Kidney glomerular epithelial cell (primary cell): ENCODE results near the gene SP140.
"Not testable (repeated sequence)": the region's sequence is repeated elsewhere in the genome, so short reads cannot be mapped to it uniquely, and the experiment has no call there.

Source experiments
- DNase-seq: peaks from one replicate; lab custom pipeline; 2025; lab: John Stamatoyannopoulos, UW

The SP140 gene

GRCh38 chr2:230289311-230289710 is 63.8 kb downstream of the SP140 start:
- not testable (repeated sequence) for DNase-seq

- DNase-seq: no peak
Measured at GRCh38 chr2:230295192-230295591, 69.7 kb downstream of the SP140 start.

GRCh38 chr2:230296917-230297316 is 71.4 kb downstream of the SP140 start:
- DNase-seq: no peak

- DNase-seq: no peak
Measured at GRCh38 chr2:230299618-230300017, 74.1 kb downstream of the SP140 start.

GRCh38 chr2:230305416-230306275 is 80.1 kb downstream of the SP140 start:
- DNase-seq: no peak

- DNase-seq: no peak
Measured at GRCh38 chr2:230306474-230306873, 80.9 kb downstream of the SP140 start.

GRCh38 chr2:230307485-230307884 is 81.9 kb downstream of the SP140 start:
- no peak for DNase-seq

- DNase-seq: no peak
Measured at GRCh38 chr2:230308402-230309000, 83.0 kb downstream of the SP140 start.

- not testable (repeated sequence) for DNase-seq
Measured at GRCh38 chr2:230310792-230311191, 85.3 kb downstream of the SP140 start.

- not testable (repeated sequence) for DNase-seq
Measured at GRCh38 chr2:230311634-230312033, 86.1 kb downstream of the SP140 start.

GRCh38 chr2:230312638-230313037 is 87.1 kb downstream of the SP140 start:
- DNase-seq: no peak

- no peak for DNase-seq
Measured at GRCh38 chr2:230317366-230317765, 91.8 kb downstream of the SP140 start.

- no peak for DNase-seq
Measured at GRCh38 chr2:230318190-230319121, 92.9 kb downstream of the SP140 start.

GRCh38 chr2:230319211-230319862 is 93.8 kb downstream of the SP140 start:
- no peak for DNase-seq

GRCh38 chr2:230321031-230321430 is 95.5 kb downstream of the SP140 start:
- DNase-seq: no peak

GRCh38 chr2:230322561-230323384 is 97.2 kb downstream of the SP140 start:
- DNase-seq: no peak

- DNase-seq: no peak
Measured at GRCh38 chr2:230323385-230324106, 98.0 kb downstream of the SP140 start.

GRCh38 chr2:230324503-230324902 is 99.0 kb downstream of the SP140 start:
- no peak for DNase-seq

- no peak for DNase-seq
Measured at GRCh38 chr2:230325316-230326243, 100.0 kb downstream of the SP140 start.
